HFFc6 (cell line): ENCODE measurements around the gene CEPT1. TPM values are rescaled to one million over a fixed set of nuclear protein-coding genes. Genes with fewer than 3 reads are reported as not detected.

Experiments
- DNase-seq: peaks from one replicate; pipeline ENCODE4 v3.0.0-alpha.2; 2018
- H3K27ac Mint-ChIP-seq: 2 replicates; pipeline ENCODE4 v1.8.0; 2020; ENCODE audit warnings: mild to moderate bottlenecking, mixed read lengths
- H3K27me3 Mint-ChIP-seq: 2 replicates; pipeline ENCODE4 v1.8.0; 2021; ENCODE audit warnings: mild to moderate bottlenecking, moderate library complexity, mixed read lengths; ENCODE audit not compliant: insufficient read depth
- H3K36me3 Mint-ChIP-seq: 2 replicates; pipeline ENCODE4 v1.8.0; 2021; ENCODE audit warnings: low read depth, mixed read lengths
- H3K4me1 Mint-ChIP-seq: 2 replicates; pipeline ENCODE4 v1.8.0; 2020; ENCODE audit warnings: low read depth, mixed read lengths
- H3K4me3 Mint-ChIP-seq: 2 replicates; pipeline ENCODE4 v1.8.0; 2020; ENCODE audit warnings: mild to moderate bottlenecking, moderate library complexity, mixed read lengths
- H3K9me3 Mint-ChIP-seq: 2 replicates; pipeline ENCODE4 v1.8.0; 2020; ENCODE audit warnings: mild to moderate bottlenecking, mixed read lengths
- CTCF ChIP-seq: fragments of 200-600 bp; sonication (generic); IDR thresholded peaks from 2 replicates; pipeline ENCODE4 v1.5.0; 2021; ENCODE audit warnings: antibody characterized with exemption, mild to moderate bottlenecking
- total RNA-seq, 6 experiments: library from RNA; stranded (reverse); fragmentation: NEBNext Ultra II Directional; extraction: Animal tissue kit (Norgen Biotek cat#: 25700); gene quantifications; 2 replicates in 1 of 6; 3 replicates in 5 of 6; pipeline ENCODE4 v1.2.3, GENCODE V29; 2021

CEPT1 gene
- total RNA-seq, 6 experiments from 2014 or later, result 26.5 to 38.9 (median 33.5) TPM

DNA sequence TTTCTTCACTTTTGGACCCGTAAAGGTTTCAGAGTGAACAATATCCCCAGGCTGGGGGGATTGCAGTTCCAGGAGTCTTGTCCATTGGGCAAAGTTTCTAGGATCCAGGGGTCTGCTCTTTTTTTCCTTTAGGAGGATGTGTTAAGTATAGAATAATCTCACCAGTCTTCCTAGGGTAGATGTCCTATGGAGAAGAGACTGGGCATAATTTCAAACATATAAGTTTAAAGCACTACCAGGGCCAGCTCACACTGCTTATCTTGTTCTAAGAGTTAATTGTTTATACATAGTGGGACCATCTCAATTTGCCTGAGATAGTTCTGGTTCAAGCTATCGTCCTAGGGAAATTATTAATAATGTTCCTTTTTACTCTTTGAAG, 88.7 kb downstream of the CEPT1 start:
- no peak for DNase-seq
- H3K27me3 Mint-ChIP-seq, result peaks cover 4% of the 10 kb centered on the region
- peaks cover 41% of the 10 kb centered on the region for H3K4me1 Mint-ChIP-seq
- no peaks in the 10 kb centered on the region for H3K9me3 Mint-ChIP-seq
- H3K36me3 Mint-ChIP-seq, result no peaks in the 10 kb centered on the region
- H3K4me3 Mint-ChIP-seq, result no peak overlapping the region
- peak overlapping the region; percentile 75 for H3K27ac Mint-ChIP-seq
- TF ChIP-seq CTCF, result no peak

DNA sequence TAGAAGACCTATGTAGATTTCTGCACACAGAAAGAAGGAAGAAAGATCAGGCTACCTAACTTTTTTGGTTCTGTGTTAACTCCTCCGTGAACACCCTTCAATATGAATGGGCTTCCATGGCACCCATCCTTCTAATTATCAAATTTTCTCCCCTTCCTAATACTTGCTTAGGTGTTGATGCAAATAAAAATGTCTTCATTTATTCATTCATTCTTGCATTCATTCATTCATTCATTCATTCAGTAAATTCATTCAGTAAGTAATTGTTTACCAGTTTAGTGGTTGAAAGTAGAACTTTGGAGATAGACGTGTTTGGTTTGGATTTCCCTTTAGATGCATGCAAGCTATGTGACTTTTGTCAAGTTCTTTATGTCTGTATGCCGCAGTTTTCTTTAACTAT, 92.1 kb downstream of the CEPT1 start:
- TF ChIP-seq CTCF, result no peak
- no peak overlapping the region for H3K4me3 Mint-ChIP-seq
- H3K9me3 Mint-ChIP-seq, result no peaks in the 10 kb centered on the region
- H3K36me3 Mint-ChIP-seq, result no peaks in the 10 kb centered on the region
- DNase-seq, result no peak
- peaks cover 5% of the 10 kb centered on the region for H3K27me3 Mint-ChIP-seq
- peaks cover 59% of the 10 kb centered on the region for H3K4me1 Mint-ChIP-seq
- no peak overlapping the region for H3K27ac Mint-ChIP-seq

DNA sequence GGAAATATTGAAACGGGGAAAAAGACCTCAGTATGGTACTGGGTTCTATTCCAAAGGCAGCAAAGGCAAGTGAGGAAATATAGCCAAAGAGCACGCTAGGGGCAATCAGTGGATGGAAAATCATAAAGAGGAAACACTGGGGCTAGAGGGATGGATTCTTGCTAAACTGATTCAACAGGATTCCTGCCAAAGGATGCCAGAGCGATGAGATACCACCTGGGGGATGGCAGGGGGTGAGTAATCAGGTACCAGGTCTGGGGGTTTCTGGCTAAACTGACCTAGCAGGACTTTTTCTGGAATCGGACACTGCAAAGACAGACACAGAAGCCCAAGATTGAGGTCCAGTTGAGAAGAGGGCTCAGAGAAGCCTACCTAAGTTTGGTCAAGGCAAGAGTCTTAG, 94.2 kb downstream of the CEPT1 start:
- TF ChIP-seq CTCF, result no peak

More for the DNA sequence above, 94.2 kb downstream of the CEPT1 start:
- peaks cover 49% of the 10 kb centered on the region for H3K4me1 Mint-ChIP-seq
- H3K4me3 Mint-ChIP-seq, result peak overlapping the region; percentile 45
- no peaks in the 10 kb centered on the region for H3K36me3 Mint-ChIP-seq
- peak overlapping the region; percentile 83 for H3K27ac Mint-ChIP-seq
- DNase-seq, result peak; percentile 19
- peaks cover 10% of the 10 kb centered on the region for H3K27me3 Mint-ChIP-seq
- H3K9me3 Mint-ChIP-seq, result no peaks in the 10 kb centered on the region

Other genes starting within 250 kb of the CEPT1 start
- gene LRIF1, start 176.3 kb upstream of the CEPT1 start, total RNA-seq, result 10 to 100 TPM; 14.7 to 17.9 (median 17.2) TPM
- gene DRAM2, start 130 bp upstream of the CEPT1 start, total RNA-seq, result 10 to 100 TPM; 23.6 to 32.0 (median 28.9) TPM
- 1 to 10 TPM in 5 of 6 experiments, under 1 TPM in 1; 0.92 to 4.0 (median 3.7) TPM for gene DENND2D, start 60.4 kb downstream of the CEPT1 start, total RNA-seq
- gene CHI3L2, start 87.5 kb downstream of the CEPT1 start, total RNA-seq, result under 1 TPM in 3 of 6 experiments, not detected in 3; 0.35 to 0.64 (median 0.57) TPM
- not detected for gene CHIA, start 150.6 kb downstream of the CEPT1 start, total RNA-seq